H1 (cell line): Measurements from ENCODE around the gene RAP1GDS1. TPM values are rescaled to one million over a fixed set of nuclear protein-coding genes. Genes with fewer than 3 reads are reported as not detected.

Experiments used
- ASH2L ChIP-seq: fragments of 200-600, 300-600 bp; sonication (generic); IDR thresholded peaks from one replicate; pipeline ENCODE4 v1.7.1; 2017; ENCODE audit warnings: low read length
- CTBP2 ChIP-seq: IDR thresholded peaks from 2 replicates; pipeline ENCODE4 v1.7.0; 2011; ENCODE audit warnings: borderline replicate concordance, mild to moderate bottlenecking, moderate library complexity, mixed read lengths, low read length; ENCODE audit not compliant: insufficient read depth, insufficient read length
- polyA plus RNA-seq, 7 experiments: library from polyadenylated mRNA; depleted of rRNA in 3 of 7; stranded (reverse) in 5 of 7; unstranded in 2 of 7; fragments of >200 nt in 5 of 7; fragments of 200-250 nt in 2 of 7; gene quantifications; 1 replicate in 5 of 7; 2 replicates in 1 of 7; 4 replicates in 1 of 7; pipeline versions ENCODE4 v1.2.1 to v1.2.3, GENCODE V29; 2011 to 2013; ENCODE audit warnings: missing spikeins in 2 of 7, mixed read lengths in 2 of 7
- total RNA-seq: library from RNA; stranded (reverse); fragmentation: NEBNext Ultra II Directional; extraction: Animal tissue kit (Norgen Biotek cat#: 25700); gene quantifications from 2 replicates; pipeline ENCODE4 v1.2.1, GENCODE V29; 2021

The RAP1GDS1 gene
- total and polyA plus RNA-seq, 2 of the 8 experiments (the other 6 are each of a cell fraction or from before 2014, with no cell fraction given): 12.8 to 31.9 TPM

DNA sequence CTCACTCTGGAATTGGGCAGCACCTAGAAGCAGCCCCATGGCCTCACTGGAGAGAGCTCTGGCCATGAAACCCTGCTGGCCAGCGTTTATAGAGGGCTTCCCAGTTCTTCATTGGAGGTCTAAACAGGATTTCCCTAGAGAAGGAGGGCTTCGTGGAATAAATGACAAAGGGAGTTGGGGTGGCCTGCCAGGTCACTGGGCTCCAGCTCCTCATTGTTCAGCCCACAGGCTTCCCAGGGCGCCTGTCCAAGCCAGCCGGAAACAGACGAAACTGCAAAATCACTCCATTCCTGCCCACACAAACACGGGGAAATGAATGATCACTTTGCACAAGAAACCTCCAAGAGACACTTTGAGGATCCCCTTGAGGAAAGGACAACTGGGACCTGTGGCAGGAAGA, 207.5 kb downstream of the RAP1GDS1 start (continued):
- TF ChIP-seq CTBP2 (no peak), ASH2L (no peak)
- TF ChIP-seq, all 59 proteins: peak for 0
